ENCODE results near the gene KCTD18.

DNA sequence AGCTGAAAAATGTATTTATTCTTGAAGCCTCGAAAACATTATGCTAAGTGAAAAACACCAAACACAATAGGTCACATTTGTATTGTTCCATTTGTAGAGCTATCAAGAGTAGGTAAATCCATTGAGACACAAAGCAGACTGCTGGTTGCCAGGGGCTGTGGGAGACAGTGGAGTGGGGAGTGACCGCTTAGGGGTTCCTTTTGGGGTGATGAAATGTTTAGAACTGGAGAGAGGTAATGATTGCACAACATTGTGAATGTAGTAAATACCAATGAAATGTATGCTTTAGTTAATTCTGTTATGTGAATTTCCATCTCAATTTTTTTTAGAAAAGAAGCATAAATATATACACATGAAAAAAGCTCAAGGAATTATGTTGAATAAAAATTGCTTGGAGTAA, 15.8 kb downstream of the KCTD18 start:
- TF ChIP-seq, protein P1, sequence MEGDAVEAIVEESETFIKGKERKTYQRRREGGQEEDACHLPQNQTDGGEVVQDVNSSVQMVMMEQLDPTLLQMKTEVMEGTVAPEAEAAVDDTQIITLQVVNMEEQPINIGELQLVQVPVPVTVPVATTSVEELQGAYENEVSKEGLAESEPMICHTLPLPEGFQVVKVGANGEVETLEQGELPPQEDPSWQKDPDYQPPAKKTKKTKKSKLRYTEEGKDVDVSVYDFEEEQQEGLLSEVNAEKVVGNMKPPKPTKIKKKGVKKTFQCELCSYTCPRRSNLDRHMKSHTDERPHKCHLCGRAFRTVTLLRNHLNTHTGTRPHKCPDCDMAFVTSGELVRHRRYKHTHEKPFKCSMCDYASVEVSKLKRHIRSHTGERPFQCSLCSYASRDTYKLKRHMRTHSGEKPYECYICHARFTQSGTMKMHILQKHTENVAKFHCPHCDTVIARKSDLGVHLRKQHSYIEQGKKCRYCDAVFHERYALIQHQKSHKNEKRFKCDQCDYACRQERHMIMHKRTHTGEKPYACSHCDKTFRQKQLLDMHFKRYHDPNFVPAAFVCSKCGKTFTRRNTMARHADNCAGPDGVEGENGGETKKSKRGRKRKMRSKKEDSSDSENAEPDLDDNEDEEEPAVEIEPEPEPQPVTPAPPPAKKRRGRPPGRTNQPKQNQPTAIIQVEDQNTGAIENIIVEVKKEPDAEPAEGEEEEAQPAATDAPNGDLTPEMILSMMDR (IDR thresholded peaks at IDR 0.05; ENCODE audit: low read depth, low read length), result no peak
- TF ChIP-seq EZH2phosphoT487 (IDR thresholded peaks at IDR 0.05; ENCODE audit: low read depth), result no peak

Measured in OCI-LY3 (cell line).